AG04450 (cell line): Measurements from ENCODE around the gene IRF1. TPM values are rescaled to one million over a fixed set of nuclear protein-coding genes. Genes with fewer than 3 reads are reported as not detected.
A peak's percentile ranks its signal among the peaks of the same experiment; 100 is the strongest.

Source experiments
- CTCF ChIA-PET: fragments of 300-600, 350-600 bp; formaldehyde crosslinking; extraction: SDS; loops from one replicate; lab custom pipeline; 2022; ENCODE audit warnings: antibody characterized with exemption, inconsistent platforms; lab: Charles Lee
- POLR2A ChIA-PET: fragments of 350-600 bp; formaldehyde crosslinking; extraction: SDS; loops from one replicate; lab custom pipeline; 2021; ENCODE audit warnings: antibody characterized with exemption, inconsistent platforms; lab: Yijun Ruan, JAX
- DNase-seq: peaks from one replicate; pipeline ENCODE4 v3.0.0-alpha.2; 2011; ENCODE audit warnings: low read depth, low spot score
- H3K27ac ChIP-seq: one replicate; pipeline ENCODE4 v1.5.1; 2012; ENCODE audit warnings: low read depth, low read length, control low read depth
- H3K27me3 ChIP-seq: one replicate; pipeline ENCODE4 v1.6.0; 2012; ENCODE audit warnings: low read length; ENCODE audit not compliant: control insufficient read depth, insufficient read depth
- H3K4me3 ChIP-seq: 2 replicates; pipeline ENCODE4 v1.5.1; 2011; ENCODE audit warnings: mild to moderate bottlenecking, low read depth, low read length, control low read depth
- H3K9me3 ChIP-seq: 2 replicates; pipeline ENCODE4 v1.5.1; 2012; ENCODE audit warnings: low read length; ENCODE audit not compliant: control insufficient read depth, insufficient read depth
- polyA minus RNA-seq: library from RNA; depleted of rRNA, polyadenylated mRNA; stranded (reverse); fragments of >200 nt; gene quantifications from 2 replicates; pipeline ENCODE4 v1.2.3, GENCODE V29; 2011; rRNA and poly(A)+ RNA removed
- polyA plus RNA-seq: library from polyadenylated mRNA; depleted of rRNA; stranded (reverse); fragments of >200 nt; gene quantifications from 2 replicates; pipeline ENCODE4 v1.2.3, GENCODE V29; 2011; rRNA removed
- TF ChIP-seq, protein P1 (sequence below): IDR thresholded peaks from 2 replicates; pipeline ENCODE4 v1.5.1; 2011; ENCODE audit warnings: low read depth, low read length, control low read depth, inconsistent platforms

The IRF1 gene, protein sequence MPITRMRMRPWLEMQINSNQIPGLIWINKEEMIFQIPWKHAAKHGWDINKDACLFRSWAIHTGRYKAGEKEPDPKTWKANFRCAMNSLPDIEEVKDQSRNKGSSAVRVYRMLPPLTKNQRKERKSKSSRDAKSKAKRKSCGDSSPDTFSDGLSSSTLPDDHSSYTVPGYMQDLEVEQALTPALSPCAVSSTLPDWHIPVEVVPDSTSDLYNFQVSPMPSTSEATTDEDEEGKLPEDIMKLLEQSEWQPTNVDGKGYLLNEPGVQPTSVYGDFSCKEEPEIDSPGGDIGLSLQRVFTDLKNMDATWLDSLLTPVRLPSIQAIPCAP
- polyA plus RNA-seq (22.6 and 30.0 TPM in 2 replicates), polyA minus RNA-seq (47.8 and 59.2 TPM in 2 replicates)

DNA sequence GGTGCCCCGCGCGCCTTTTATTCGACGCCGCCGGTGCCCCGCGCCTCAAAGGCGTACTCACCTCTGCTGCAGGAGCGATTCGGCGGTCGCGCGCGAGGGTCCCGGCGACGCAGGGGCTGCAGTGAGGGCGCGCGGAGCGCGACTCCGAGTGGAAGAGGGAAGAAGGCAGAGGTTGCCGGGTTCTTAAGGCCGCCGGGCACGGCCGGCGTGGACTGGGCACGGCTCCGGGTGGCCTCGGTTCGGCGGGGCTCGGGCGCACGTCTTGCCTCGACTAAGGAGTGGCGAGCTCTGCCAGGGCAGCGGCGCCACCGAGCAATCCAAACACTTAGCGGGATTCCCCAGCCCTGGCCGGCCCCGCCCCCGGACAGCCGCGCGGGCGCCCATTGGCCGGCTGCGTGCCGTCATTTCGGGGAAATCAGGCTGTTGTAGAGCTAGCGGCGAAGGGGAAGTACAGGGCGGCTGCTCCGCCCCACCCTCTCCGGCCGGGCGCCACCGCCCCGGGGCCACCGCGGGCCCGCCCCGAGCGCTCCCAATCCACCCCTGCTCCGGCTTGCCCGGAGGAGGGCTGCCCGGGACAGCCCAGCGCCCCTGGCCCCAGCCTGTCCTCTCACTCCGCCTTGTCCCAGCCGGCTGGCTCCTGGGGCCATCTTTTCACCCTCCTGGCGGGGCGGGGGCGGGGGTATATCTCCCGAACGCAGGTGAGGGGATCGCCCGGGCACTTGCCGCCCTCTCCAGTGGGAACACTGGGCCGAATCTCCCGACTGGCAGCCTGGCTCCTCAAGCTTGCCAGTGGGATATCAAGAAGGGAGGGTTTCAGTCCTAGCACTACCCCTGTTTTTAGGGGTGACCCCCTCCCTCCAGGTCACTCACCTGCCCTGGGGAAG is at the start of gene IRF1:
Gene IRF1 (minus strand): TSS at position 290 of the 884 bp plus-strand sequence. CDS start 1,295 bp downstream, outside the sequence.
- TF ChIP-seq, protein P1, sequence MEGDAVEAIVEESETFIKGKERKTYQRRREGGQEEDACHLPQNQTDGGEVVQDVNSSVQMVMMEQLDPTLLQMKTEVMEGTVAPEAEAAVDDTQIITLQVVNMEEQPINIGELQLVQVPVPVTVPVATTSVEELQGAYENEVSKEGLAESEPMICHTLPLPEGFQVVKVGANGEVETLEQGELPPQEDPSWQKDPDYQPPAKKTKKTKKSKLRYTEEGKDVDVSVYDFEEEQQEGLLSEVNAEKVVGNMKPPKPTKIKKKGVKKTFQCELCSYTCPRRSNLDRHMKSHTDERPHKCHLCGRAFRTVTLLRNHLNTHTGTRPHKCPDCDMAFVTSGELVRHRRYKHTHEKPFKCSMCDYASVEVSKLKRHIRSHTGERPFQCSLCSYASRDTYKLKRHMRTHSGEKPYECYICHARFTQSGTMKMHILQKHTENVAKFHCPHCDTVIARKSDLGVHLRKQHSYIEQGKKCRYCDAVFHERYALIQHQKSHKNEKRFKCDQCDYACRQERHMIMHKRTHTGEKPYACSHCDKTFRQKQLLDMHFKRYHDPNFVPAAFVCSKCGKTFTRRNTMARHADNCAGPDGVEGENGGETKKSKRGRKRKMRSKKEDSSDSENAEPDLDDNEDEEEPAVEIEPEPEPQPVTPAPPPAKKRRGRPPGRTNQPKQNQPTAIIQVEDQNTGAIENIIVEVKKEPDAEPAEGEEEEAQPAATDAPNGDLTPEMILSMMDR, result no peak
- no peaks in the 10 kb centered on the region; the same call in 1 of the 2 replicates for H3K9me3 ChIP-seq
- peak within 1 kb of the TSS; percentile 97 for H3K4me3 ChIP-seq
- POLR2A ChIA-PET, result interaction anchor here (0.6 to 2.4 kb wide), 23 partner anchors 9 to 197 kb away, joined by 3 to 28 read pairs (median 7); partner anchors contain the start of genes SLC22A4 and SLC22A5
- CTCF ChIA-PET, result interaction anchor here (0.8 to 2.4 kb wide), 9 partner anchors 11 to 330 kb away, joined by 3 to 9 read pairs (median 5); no protein-coding TSS in a partner anchor
- H3K27ac ChIP-seq, result peak within 1 kb of the TSS; percentile 81
- H3K27me3 ChIP-seq, result no peaks in the 10 kb centered on the region
- DNase-seq, result peak; percentile 84

DNA sequence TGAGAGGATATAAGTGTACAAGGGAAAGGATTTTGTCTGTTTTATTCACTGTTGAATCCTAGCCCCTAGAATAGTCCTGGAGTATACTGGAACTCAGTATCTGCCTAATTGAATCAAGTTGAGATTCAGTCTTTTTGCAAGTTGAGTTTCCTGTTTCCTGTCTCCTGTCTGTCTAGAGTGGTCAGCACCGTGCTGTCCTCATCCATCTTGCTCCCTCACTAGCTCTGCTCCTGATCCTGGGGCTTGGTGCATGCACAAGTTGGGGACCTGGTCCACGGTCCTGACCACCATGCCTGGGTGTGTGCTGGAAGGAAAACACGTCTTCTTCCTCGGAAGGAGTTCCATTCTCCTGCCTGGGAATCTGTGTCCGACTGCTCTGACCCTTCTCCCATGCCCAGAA is 49.6 kb upstream of the IRF1 start:
- no peak overlapping the region for H3K27ac ChIP-seq
- peaks cover 20% of the 10 kb centered on the region for H3K27me3 ChIP-seq
- ChIA-PET CTCF (no interaction called here), POLR2A (no interaction called here)
- TF ChIP-seq, protein P1, result no peak
- DNase-seq, result no peak
- H3K4me3 ChIP-seq, result no peak overlapping the region
- no peaks in the 10 kb centered on the region for H3K9me3 ChIP-seq

DNA sequence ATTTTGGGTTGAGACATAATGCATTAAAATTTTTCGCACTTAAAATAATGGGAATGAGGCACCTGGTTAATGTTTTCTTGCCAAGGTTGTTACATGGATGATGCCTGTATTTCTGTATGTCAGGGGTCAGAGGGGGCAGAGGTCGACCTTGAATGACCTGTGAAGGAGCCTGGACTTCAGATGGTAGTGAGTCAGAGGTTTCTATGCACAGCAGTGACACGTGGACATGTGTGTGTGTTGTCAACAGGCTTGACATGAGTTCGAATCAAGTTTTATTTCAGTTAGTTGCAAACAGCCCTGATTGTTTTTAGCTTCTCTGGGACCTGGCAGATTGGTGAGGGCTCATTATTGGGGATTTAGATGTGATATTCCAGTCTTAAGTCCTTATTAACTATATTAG is 49.1 kb upstream of the IRF1 start:
- ChIA-PET CTCF (no interaction called here), POLR2A (no interaction called here)
- H3K9me3 ChIP-seq, result no peaks in the 10 kb centered on the region
- TF ChIP-seq, protein P1, result no peak
- no peak overlapping the region for H3K27ac ChIP-seq
- H3K4me3 ChIP-seq, result no peak overlapping the region
- DNase-seq, result no peak
- H3K27me3 ChIP-seq, result peaks cover 25% of the 10 kb centered on the region

DNA sequence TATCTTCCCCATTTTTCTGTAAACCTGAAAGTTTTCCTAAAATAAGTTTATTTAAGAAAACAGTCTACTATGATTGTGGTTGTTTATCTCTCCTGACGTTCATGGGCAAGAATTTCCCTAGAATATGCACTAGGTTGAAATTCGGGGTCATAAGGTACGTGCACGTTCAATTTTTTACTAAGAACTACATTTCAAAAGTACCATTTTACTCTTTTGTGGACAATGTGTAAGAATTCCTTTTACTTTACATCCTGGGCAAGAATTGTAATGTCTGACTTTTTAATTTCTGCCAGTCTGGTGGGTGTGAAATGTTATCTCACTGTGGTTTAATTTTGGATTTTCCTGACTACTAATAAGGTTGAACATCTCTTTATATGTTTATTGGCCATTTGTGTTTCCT is 40.4 kb upstream of the IRF1 start:
- DNase-seq, result no peak
- Histone ChIP-seq H3K4me3 (no peak overlapping the region), H3K27me3 (peaks cover 26% of the 10 kb centered on the region), H3K9me3 (no peaks in the 10 kb centered on the region), H3K27ac (no peak overlapping the region)
- POLR2A ChIA-PET, result no interaction called here
- CTCF ChIA-PET, result no interaction called here
- TF ChIP-seq, protein P1, result no peak
